Fibroblast of upper back skin (primary cell): ENCODE data around the gene PBX4.
"Not testable (repeated sequence)": the region's sequence is repeated elsewhere in the genome, so short reads cannot be mapped to it uniquely, and the experiment has no call there.

Experiments used
- DNase-seq: peaks from one replicate; pipeline ENCODE4 v3.0.0-alpha.2; 2013

PBX4 gene, protein sequence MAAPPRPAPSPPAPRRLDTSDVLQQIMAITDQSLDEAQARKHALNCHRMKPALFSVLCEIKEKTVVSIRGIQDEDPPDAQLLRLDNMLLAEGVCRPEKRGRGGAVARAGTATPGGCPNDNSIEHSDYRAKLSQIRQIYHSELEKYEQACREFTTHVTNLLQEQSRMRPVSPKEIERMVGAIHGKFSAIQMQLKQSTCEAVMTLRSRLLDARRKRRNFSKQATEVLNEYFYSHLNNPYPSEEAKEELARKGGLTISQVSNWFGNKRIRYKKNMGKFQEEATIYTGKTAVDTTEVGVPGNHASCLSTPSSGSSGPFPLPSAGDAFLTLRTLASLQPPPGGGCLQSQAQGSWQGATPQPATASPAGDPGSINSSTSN

DNA sequence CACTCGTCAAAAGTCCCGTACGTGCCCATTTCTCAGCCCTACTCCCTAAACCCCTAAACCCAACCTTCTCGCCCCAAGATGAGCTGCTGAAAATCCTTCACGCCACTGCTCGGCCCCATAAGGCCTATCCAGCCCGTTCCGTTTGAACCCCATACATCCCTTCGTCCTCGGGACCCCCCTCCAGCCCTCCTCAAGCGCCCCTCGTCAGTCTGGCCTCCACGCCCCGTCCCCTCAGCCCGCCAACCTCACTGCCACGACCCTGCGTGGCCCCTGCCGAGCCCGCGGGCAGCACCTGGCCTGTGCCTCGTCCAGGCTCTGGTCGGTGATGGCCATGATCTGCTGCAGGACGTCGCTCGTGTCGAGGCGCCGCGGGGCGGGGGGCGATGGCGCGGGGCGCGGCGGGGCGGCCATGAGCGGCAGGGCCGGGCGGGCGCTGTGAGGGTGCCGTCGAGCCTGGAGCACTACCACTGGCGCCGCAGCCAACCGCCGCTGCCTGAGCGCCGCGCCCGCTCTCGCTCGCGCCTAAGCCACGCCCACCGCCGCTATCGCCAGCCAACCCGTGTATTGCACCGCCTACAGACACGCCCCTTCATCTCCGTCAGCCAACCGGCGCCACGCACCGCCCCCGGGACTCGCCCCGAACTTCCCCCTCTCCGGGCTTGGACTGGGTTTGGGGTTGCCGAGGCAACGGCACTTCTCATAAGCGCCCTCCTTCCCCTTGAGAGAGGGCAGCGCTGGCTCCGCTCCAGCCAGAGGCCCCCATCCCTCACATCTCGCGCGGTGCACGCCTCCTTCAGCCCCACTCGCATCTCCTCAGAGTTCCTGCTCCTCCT lies at the start of gene PBX4:
PBX4 (minus strand) TSS at position 469 of the 833 bp plus-strand sequence; CDS start at position 411, 58 bp downstream.
- peak; percentile 92 for DNase-seq

DNA sequence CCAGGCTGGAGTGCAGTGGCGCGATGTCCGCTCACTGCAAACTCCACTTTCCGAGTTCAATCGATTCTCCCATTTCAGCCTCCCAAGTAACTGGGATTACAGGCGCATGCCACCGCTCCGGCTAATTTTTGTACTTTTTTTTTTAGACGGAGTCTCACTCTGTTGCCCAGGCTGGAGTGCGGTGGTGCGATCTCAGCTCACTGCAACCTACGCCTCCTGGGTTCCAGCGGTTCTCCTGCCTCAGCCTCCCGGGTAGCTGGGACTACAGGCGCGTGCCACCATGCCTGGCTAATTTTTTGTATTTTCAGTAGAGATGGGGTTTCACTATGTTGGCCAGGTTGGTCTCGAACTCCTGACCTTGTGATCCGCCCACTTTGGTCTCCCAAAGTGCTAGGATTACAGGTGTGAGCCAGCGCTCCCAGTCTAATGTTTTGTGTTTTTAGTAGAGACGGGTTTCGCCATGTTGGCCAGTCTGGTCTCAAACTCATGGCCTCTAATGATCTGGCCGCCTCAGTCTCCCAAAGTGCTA lies 47.0 kb upstream of the PBX4 start:
- not testable (repeated sequence) for DNase-seq

DNA sequence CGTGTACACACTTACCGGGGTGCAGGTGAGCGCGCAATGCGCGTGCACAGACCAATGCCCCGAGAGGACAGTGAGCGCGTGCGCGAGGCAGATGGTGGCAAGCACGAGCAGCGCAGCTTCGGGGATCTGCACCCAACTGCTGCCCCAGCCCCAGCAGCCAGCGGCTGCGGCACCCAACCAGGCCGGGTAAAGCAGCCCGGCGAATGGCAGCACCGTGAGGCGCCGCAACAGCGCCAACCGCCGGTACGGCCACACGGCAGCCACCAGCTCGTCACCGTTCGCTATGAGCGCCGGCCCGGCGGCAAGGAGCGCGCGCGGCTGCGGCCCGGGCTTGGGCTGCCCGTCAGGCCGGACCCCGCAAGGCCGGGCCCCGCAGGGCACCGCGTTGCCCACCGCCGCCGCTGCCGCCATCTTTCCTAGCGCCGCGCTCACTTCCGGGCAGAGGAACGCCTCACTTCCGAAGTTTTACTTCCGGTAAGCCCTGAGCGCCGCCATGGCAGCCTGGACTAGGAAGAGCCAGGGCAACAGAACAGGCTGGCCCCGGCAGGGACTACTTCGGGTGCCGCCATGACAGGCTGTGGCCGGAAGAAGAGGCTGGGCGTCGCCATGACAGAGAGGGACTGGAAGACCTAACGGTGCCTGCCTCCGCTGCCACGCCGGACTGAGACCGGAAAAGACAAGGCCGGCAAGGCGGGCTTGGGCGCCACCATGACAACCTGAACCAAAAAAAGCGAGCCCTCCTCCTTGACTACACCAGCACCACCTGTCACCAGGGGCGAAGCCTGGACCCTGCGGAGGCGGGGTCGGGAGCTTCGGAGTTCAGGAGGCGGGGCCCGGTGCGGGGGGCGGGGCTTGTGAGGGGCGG lies 45.0 kb upstream of the PBX4 start, which contains the start of gene ATP13A1:
ATP13A1 (minus strand) TSS at position 421 of the 865 bp plus-strand sequence; CDS start at position 411, 10 bp downstream.
- peak; percentile 98 for DNase-seq

DNA sequence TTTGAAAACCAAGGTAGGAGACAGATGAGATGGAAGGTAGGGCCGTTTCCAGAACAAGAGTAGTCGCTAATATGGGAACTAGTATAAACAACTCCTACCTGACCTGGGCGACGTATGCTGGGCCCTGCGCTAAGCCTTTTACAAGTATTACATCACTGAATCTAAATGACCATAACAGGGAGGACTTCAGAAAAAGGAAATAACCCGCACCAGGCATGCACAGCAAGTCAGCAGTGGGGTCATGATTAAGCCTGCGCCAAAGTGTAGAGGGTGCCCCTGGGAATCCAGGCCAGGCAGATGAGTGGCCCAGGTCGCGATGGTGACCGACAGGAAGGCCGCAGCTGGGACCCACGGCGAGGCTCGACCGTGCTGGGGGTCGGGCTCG lies 44.4 kb upstream of the PBX4 start:
- no peak for DNase-seq

DNA sequence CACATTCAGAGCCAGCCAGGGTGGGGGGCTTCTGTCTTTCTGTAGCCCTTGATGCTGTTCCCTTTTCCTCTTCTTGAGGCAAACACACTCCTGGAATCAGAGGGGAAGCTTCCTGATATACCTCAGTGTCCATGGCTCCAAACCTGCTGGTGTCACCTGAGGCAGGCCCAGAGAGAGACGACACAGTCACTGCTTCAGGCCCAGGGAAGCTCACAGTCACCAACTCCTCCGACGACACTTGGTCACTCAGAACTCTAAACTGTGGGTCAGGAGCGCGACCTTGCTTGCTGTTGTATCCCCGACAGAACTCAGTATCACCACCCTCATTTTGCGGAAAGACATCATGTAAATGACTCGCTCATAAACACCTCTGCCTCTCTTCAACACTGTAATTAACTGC lies 43.9 kb upstream of the PBX4 start:
- no peak for DNase-seq

DNA sequence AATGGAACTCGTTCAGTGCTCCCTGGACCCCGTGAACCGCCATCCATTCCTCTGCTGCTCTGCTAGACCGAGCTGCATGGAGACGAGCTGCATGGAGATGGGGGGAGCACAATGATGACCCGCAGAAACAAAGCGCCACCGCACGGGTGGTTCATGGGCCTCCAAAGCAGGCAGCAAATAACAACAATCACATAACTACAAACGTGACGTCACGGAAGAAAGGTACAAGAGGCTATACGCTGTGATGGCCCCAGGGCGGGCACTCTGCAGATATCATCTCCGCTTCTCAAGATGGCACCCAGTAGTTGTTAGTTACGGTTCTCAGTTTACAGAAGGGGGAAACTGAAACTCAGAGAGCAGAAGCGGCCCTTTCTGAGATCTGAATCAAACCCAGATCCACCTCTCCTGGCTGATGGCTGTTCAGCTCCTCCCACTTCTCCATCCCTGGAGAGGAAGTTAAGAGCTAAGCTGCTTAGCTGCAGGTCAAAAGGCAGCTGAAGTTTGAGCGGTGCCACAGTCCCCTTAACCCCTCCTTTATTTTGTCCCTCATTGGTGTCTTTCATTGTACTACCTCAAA lies 43.3 kb upstream of the PBX4 start:
- no peak for DNase-seq

DNA sequence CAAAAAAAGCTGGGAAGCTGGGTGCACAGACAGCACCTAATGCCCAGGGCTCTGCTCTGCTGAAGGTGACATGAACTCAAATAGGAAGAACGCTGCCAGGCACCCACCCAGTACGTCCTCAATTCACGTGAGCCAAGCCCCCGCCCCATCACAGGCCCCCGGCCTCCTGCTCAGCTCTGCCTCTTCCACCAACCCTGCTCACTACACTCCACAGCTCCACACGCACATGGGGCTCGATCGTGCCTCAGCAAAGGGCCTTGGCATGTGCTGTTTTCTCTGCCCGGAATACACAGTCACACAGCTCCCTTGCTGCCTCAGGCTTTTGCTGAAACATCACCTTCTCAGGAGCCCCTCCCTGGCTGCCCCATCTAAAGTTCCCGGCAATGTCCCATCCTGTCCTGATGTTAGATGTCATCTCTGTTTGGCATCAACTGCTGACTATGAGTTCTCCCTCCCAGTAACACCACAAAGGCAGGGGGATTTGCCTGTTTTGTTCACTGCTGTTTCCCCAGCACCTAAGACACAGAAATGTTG lies 42.7 kb upstream of the PBX4 start:
- no peak for DNase-seq

DNA sequence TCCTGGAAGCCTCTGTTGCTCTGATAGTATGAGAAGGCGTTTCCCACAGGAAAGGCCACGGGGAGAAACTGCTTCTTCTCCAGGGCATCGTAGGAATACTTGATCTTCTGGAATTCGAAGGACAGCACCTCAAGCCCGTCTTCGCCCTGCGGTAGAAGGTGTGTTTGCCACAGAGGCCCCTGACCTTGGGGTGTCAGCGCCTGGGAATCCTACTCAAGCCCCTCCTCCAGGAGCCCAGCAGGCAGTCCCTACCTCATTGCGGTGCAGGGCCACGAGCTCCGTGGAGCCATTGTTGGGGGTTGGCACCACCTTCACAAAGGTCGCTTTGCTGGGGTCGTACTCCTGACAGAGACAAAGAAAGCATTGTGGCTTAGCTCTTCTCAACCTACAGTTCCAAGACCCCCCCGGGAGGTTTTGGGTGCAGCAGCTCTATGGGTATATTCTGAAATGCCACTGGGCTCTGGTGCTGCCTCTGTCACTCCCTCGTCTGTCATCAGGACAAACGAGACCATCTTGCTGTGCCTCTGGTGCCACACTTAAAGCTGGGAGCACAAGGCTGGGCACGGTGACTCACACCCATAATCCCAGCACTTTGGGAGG lies 41.3 kb upstream of the PBX4 start:
- DNase-seq = no peak

DNA sequence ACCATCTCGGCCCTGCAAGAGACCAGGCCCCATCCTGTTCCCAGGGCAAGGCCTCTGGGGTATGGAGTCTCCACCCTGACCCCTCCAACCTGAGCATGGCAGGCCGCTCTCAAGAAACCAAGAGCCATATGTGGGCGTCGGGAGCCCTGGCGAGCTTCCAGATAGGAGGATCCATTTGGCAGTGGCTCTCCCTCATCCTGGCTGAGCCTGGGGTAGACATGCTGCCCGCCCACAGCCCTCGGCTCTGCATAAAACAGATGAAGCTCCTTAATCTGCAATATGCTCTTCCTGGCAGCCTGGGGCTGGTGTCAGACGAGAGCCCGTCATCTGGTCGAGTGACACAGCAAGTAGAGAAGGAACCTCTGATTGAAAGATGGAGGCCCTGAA lies 38.9 kb upstream of the PBX4 start:
- DNase-seq = no peak

DNA sequence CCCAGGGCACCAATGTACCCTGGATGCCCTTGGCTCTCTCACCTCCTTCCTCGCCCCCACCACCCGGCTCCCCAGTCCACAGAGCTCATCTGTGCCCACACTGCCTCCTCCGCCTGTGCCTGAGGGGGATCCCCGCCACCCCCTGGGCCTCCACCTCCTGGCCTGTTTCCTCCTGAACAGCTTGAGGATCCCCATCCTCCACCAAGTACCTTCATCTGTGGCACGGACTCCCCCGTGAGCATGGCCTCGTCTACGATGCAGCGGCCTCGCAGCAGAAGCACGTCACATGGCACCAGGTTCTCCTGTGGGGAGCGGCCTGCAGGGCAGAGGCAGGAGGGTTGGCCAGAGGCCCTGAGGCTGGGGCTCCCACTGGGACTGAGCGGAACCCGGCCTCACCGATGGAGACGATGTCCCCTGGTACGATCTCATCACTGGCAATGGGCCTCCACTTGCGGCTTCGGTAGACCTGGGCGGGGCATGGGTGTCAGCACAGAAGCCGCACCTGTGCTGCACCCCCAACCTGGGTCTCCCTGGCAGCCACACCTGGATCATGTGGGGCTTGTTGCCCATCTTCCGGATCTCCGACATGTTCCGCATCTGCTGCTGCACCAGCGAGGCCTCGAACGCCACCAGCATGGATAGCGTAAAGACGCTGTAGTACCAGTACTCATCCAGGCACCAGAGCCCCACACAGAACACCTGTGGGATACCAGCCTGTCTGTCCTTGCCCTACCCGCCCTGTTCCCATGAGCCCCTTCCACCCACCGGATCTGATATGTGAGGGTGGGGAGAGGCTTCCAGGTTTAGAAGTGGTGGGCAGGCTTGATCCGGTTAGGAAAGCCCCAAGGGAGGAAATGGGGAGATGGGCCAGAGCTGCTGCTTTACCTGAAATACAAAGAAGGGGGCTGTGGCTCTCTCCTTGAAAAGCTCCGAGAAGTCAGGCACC lies 38.2 kb upstream of the PBX4 start:
- DNase-seq = no peak

DNA sequence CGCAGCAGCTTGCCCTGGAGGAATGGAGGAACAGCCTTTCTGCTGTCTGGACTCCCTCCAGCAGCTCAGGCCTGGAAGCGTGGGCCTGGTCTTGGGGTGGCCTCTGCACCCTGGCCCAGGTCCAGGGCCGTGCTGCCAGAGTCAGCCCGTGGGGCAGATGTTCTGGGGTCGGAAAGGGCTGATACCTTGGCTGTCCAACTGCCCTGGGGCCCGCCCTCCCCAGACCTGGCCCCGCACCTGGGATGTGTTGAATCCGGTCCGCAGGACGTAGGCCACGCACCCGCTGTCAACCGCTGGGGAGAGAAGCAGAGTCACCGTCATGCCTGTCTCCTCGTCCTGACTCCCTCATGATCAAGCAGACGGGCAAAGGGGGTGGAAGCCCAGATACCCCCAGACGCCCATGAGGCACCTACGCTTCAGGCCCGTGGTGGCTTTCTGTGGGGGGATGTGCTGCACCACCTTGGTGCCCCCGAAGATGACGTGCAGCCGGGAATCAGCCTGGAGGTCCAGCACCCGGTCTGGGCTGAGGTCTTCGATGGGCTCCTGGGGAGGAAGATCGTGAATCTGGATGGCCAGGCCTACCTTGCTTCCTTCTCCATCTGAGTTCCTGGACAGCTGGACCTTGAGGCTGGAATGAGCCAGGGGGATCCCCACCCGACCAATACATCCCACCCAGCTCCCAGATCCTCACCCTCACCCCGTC lies 37.3 kb upstream of the PBX4 start:
- DNase-seq = no peak

DNA sequence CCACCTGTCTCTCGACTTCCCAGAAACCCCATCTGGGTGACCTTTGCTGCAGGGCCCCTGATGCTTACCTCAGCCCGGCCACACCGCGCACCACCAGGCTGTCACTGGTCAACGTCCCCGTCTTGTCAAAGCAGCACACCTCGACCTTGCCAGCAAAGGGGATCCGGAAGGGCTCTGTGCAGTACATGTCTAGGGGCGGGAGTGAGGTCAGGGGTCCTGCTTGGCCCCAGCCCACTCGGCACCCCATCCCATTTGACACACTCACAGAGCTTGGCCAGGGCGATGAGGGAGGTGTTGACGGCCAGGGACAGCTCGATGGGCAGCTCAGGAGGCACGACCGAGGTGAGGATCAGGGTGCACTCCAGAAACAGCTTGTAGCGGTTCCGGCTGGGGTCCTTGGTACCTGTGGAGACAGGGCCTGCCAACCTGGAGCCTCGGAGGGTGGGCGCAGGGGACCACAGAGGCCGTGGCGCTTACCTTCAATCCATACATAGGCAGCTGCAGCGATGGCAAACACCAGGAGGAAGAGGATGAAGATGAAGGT lies 36.6 kb upstream of the PBX4 start:
- no peak for DNase-seq

DNA sequence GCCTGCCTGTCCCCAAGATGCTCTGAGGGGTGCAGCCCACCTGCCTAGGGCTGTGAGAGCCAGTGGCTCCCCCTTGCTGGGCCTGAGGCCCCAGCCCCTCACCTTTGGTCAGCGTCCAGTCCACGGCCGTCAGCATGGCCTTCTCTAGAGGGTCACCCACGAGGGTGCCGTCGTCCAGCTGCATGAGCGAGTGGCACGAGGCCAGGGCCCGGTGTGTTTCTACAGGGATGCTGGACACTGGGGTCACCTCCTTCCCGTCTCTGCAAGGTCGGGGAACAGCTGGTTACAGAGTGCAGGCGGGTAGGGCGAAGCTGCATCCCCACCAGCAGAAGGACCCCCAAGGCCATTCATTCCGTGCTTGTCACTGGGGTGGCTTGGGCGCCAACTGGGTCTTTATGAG lies 36.0 kb upstream of the PBX4 start:
- DNase-seq = no peak

DNA sequence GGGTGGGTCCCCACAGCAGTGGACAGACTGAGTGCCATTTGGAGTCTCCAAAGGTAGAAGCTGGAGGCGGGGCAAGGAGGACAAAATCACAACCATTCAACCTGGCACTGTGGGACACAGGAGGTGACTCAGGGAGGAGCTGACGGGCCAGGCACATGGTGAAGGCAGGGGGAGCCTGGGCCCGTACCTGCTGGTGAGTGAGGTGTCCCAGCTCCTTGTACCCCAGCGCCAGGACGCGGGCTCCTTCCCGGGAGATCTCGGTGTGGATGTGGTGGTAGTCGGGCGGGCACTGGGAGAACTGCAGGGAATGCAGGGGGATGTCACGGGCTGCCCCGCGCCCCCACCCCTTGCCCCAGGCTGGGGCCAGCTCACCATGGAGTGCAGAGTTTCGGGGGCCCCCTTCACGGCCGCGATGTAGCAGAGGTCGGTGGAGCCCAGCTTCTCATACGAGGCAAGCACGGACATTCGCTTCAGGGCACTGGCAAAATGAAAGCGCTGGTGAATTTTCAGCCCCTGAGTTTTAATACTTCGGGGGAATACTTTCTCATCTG lies 35.2 kb upstream of the PBX4 start:
- no peak for DNase-seq

DNA sequence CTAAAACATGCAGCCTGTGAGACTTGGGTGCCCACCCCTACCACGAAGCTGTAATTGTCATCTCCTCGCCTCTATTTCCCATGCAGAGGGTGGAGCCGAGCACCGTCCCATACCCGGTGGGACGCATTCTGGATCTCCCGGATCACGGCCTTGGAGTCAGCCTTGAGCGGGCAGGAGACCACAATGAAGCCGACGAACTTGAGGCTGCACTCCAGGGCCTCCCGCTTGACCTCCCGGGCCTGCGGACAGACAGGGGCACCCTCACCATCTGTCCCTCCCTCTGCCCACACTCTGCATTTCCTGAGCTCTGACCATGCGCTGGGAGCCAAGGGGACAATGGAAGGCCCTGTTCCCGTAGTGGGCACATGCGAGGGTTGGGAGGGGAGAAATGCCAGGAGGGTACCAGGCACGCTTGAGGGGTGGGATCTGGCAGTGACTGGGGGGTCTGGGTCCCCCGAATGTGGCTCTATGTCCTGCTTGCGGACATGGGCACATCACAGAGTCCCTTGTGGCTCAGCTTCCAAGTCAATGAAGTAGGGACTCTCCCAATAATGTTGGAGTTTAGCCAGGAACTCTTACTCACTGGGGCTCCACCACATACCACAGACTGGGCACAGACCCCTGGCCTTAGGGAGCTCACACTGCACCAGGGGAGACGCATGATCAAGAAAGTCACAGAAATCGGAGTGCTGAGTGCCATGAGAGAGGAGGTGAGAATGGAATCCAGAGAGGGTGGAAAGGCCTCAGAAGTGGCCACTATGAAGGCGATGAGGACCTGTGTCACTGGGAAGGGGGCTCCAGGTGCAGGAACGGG lies 34.2 kb upstream of the PBX4 start:
- DNase-seq = no peak

DNA sequence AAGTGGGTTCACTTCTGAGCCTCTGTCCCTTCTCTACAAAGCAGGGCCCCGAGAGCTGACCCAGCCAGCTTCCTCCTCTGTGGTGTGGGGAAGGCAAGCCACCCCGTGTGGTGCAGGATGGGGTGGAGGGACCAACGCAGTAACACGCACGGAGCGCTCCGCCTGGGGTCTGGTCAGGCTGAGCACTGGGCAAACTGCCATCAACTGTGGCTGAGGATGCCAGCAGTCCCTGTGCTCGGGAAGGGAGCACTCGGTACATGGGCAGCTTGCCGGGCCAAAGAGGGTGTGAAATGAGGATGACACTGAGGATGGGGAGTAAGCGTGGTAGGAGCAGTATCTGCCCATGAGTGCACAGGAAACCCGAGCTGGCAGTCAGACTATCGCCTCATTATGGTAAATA lies 32.6 kb upstream of the PBX4 start:
- DNase-seq = no peak

DNA sequence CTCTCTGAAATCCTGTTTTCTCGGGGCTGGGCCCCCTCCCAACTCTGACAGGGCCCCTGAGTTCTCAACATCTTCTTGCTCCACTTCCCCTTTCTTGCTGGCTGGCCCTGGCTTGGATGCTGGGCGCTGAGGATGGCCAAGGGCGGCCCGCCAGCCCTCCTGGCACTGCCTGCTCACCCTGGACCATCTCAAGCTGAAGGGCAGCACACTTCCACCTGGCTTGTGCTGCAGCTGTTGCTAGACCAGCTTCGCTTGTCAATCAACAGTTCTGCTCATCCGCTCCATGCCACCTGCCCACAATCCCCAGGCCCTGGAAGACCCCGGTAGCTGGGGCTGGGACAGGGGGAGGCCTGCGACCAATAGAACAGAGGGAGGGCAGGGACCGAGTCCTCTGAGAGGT lies 31.8 kb upstream of the PBX4 start:
- DNase-seq = no peak

DNA sequence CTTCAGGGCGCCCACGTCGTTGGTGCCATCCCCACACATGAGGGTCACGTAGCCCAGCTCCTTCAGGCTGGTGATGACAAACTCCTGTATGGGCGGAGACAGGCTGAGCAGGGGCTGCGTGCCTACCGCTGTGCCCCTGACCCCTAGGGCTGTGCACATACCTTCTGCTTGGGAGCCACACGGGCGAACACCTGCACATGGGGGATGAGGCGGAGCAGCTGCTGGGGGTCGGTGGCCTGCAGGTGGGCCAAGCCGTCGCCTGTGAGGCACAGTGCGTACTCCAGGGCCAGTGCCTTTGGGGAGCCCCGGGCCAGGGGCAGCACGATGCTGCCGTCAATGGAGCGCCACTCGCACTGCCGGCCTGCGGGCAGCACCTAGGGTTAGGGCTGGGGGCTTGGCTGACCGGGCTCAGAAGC lies 31.1 kb upstream of the PBX4 start:
- no peak for DNase-seq
